ENCODE results near the gene RGS9.
A peak's percentile ranks its signal among the peaks of the same experiment; 100 is the strongest.

GRCh38 chr17:65100316-65101140 lies 36.6 kb upstream of the RGS9 start:
- TF ChIP-seq CTCF (IDR thresholded peaks at IDR 0.05; ENCODE audit: poor library complexity) (peak; percentile 98), EZH2phosphoT487 (IDR thresholded peaks at IDR 0.05; ENCODE audit: low read depth, severe bottlenecking, unreplicated experiment) (no peak), EZH2 (IDR thresholded peaks at IDR 0.05; ENCODE audit: borderline replicate concordance) (no peak)
